ENCODE data around the gene TPPP2.

TPPP2 gene

DNA sequence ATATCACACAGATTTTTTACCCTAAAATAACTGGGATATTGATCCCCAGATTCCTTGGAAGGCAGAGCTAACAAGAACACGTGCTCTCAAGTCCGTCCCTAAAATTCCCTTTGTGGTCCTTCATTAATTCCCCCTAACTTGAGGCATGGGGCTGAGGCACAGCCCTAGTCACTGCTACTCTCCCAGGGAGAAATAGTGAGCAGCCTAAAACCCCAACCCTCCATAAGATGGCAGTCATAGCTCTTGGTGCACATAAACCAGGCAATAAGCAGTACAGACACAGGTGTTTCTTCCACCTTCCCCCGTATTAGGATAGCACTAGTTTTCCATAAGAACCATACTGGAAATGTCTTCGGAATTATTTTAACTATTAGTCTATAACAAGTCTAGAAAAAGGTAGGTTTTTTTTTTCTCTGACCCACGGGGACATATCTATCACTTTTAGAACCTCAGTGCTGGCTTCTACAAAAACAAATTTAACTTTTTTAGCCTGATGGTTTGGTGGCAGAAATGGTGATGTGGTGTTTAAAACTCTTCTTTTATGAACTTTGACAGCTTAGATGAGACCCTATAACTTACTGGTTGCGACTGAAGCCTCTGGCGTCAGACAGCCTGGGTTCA is 37.0 kb downstream of the TPPP2 start:
- H3K27me3 ChIP-seq: peaks cover 16% of the 10 kb centered on the region
- no peak overlapping the region for H3K9ac ChIP-seq
- no peak for TF ChIP-seq Cebpa-rat (IDR thresholded peaks at IDR 0.05)
- H3K4me3 ChIP-seq: no peak overlapping the region
- H3K36me3 ChIP-seq: no peaks in the 10 kb centered on the region
- no peaks in the 10 kb centered on the region for H3K9me3 ChIP-seq
- H4K20me1 ChIP-seq: no peaks in the 10 kb centered on the region
- H3K4me1 ChIP-seq: peaks cover 38% of the 10 kb centered on the region
- no peak overlapping the region for H3K27ac ChIP-seq
- no peak overlapping the region for H3K4me2 ChIP-seq

GRCh38 chr14:21068521-21069387 is 38.7 kb downstream of the TPPP2 start:
- no peak for TF ChIP-seq Cebpa-rat (IDR thresholded peaks at IDR 0.05)
- Histone ChIP-seq H3K27ac (no peak overlapping the region), H3K4me3 (peak overlapping the region; percentile 80)

GRCh38 chr14:21069388-21070082 is 39.5 kb downstream of the TPPP2 start:
- Histone ChIP-seq H3K4me1 (peaks cover 47% of the 10 kb centered on the region), H4K20me1 (no peaks in the 10 kb centered on the region), H3K36me3 (peaks cover 6% of the 10 kb centered on the region), H3K27ac (peak overlapping the region; percentile 46; the same call in 1 of the 2 replicates), H3K4me3 (peak overlapping the region; percentile 80), H3K27me3 (peaks cover 16% of the 10 kb centered on the region), H3K4me2 (peak overlapping the region; percentile 88), H3K9ac (peak overlapping the region; percentile 80), H3K9me3 (no peaks in the 10 kb centered on the region)
- TF ChIP-seq Cebpa-rat (IDR thresholded peaks at IDR 0.05): no peak

More at GRCh38 chr14:21068521-21069387, 38.7 kb downstream of the TPPP2 start:
- Histone ChIP-seq H4K20me1 (no peaks in the 10 kb centered on the region), H3K4me1 (peaks cover 39% of the 10 kb centered on the region), H3K4me2 (peak overlapping the region; percentile 88), H3K27me3 (peaks cover 16% of the 10 kb centered on the region), H3K9me3 (no peaks in the 10 kb centered on the region), H3K36me3 (no peaks in the 10 kb centered on the region), H3K9ac (peak overlapping the region; percentile 80)

- Histone ChIP-seq H3K36me3 (peaks cover 10% of the 10 kb centered on the region), H4K20me1 (no peaks in the 10 kb centered on the region), H3K4me1 (peaks cover 51% of the 10 kb centered on the region), H3K27ac (peak within 1 kb of the TSS; percentile 87), H3K4me2 (peak within 1 kb of the TSS; percentile 88), H3K4me3 (peak within 1 kb of the TSS; percentile 80), H3K9ac (peak within 1 kb of the TSS; percentile 80), H3K27me3 (peaks cover 16% of the 10 kb centered on the region), H3K9me3 (no peaks in the 10 kb centered on the region)
- no peak for TF ChIP-seq Cebpa-rat (IDR thresholded peaks at IDR 0.05)
Measured at GRCh38 chr14:21070083-21070609, 40.1 kb downstream of the TPPP2 start, which contains the start of gene ARHGEF40. TSS of gene ARHGEF40 (plus strand) at chr14:21070304. CDS start at chr14:21070397, 93 bp downstream.

DNA sequence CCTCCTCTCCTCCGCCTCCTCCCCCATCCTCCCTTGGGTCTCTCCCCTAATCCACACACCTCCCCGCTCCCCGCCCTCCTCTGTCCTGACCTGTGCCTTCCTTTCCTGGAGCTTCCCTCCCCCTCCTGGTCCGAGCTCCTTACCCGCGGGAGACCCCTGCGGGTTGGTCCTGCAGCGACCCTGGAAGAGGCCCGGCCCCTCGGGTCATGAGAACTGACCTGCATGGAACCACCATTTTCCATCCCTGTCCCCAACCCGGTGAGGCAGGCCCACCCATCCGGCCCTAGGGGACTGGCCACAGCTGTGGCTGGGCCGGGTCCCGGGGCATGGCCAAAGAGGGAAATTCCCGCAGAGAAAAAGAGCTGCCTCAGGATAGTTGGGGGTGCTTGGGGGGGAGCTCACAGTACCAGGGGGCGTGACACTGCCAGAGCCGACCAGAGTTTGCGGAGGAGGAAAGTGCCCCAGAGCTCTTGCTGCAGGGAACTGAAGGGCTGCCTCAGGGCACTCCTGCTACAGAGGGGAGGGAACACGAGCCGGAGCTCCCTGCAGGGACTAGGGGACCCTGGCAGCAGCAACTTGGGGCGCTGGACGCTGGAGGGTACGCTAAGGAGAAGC is 40.7 kb downstream of the TPPP2 start:
- Histone ChIP-seq H4K20me1 (no peaks in the 10 kb centered on the region), H3K27ac (peak overlapping the region; percentile 87), H3K4me3 (peak overlapping the region; percentile 80), H3K4me1 (peaks cover 51% of the 10 kb centered on the region), H3K4me2 (peak overlapping the region; percentile 88), H3K9me3 (no peaks in the 10 kb centered on the region), H3K36me3 (peaks cover 13% of the 10 kb centered on the region), H3K9ac (peak overlapping the region; percentile 80), H3K27me3 (peaks cover 16% of the 10 kb centered on the region)
- no peak for TF ChIP-seq Cebpa-rat (IDR thresholded peaks at IDR 0.05)

- TF ChIP-seq Cebpa-rat (IDR thresholded peaks at IDR 0.05): no peak
- H3K9me3 ChIP-seq: no peaks in the 10 kb centered on the region
- H3K27me3 ChIP-seq: peaks cover 16% of the 10 kb centered on the region
- H3K4me2 ChIP-seq: peak overlapping the region; percentile 88
- H3K4me3 ChIP-seq: peak overlapping the region; percentile 80
- H3K4me1 ChIP-seq: peaks cover 51% of the 10 kb centered on the region
- peak overlapping the region; percentile 87 for H3K27ac ChIP-seq
- peaks cover 20% of the 10 kb centered on the region for H3K36me3 ChIP-seq
- no peaks in the 10 kb centered on the region for H4K20me1 ChIP-seq
- peak overlapping the region; percentile 80 for H3K9ac ChIP-seq
Measured at GRCh38 chr14:21071225-21072030, 41.4 kb downstream of the TPPP2 start.

GRCh38 chr14:21072031-21072473 is 42.0 kb downstream of the TPPP2 start:
- Histone ChIP-seq H3K4me3 (peak overlapping the region; percentile 80), H3K4me2 (peak overlapping the region; percentile 88), H3K9me3 (no peaks in the 10 kb centered on the region), H3K9ac (peak overlapping the region; percentile 80), H3K27me3 (peaks cover 16% of the 10 kb centered on the region), H3K27ac (peak overlapping the region; percentile 87), H3K36me3 (peaks cover 24% of the 10 kb centered on the region), H4K20me1 (no peaks in the 10 kb centered on the region), H3K4me1 (peaks cover 51% of the 10 kb centered on the region)
- peak; percentile 69 for TF ChIP-seq Cebpa-rat (IDR thresholded peaks at IDR 0.05)

DNA sequence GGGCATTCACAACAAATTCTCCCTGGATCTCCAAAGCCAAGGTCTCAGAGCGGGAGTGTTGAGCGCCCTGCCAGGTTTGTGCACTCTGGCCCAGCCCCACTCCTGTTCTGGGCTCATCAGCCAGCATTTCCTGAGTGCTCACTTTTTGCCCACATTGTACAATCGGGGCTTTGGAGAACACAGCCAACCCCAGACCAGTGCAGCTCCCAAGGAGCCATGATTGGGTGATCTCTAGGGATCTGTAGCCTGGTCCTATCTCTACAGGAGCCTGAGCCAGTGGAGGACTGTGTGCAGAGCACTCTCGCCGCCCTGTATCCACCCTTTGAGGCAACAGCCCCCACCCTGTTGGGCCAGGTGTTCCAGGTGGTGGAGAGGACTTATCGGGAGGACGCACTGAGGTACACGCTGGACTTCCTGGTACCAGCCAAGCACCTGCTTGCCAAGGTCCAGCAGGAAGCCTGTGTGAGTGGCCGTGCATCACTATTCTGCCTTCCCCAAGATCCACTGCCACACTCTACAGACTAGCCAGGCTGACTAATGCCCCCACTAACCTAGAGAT is 42.8 kb downstream of the TPPP2 start:
- no peaks in the 10 kb centered on the region for H3K9me3 ChIP-seq

More for the DNA sequence above, 42.8 kb downstream of the TPPP2 start:
- peak overlapping the region; percentile 88 for H3K4me2 ChIP-seq
- no peaks in the 10 kb centered on the region for H4K20me1 ChIP-seq
- peaks cover 51% of the 10 kb centered on the region for H3K4me1 ChIP-seq
- peak overlapping the region; percentile 80; the same call in 1 of the 2 replicates for H3K9ac ChIP-seq
- no peak for TF ChIP-seq Cebpa-rat (IDR thresholded peaks at IDR 0.05)
- H3K4me3 ChIP-seq: peak overlapping the region; percentile 80
- H3K36me3 ChIP-seq: peaks cover 24% of the 10 kb centered on the region
- H3K27me3 ChIP-seq: peaks cover 16% of the 10 kb centered on the region
- peak overlapping the region; percentile 87 for H3K27ac ChIP-seq
